Skeletal muscle cell (primary cell): ENCODE results near the gene SSH2.
A peak's percentile ranks its signal among the peaks of the same experiment; 100 is the strongest.
"Not testable (repeated sequence)": the region's sequence is repeated elsewhere in the genome, so short reads cannot be mapped to it uniquely, and the experiment has no call there.

Source experiments
- DNase-seq: peaks from one replicate; pipeline ENCODE4 v3.0.0-alpha.2; 2010; ENCODE audit warnings: low read depth
- H3K4me3 ChIP-seq: 2 replicates; pipeline ENCODE4 v1.5.1; 2011; ENCODE audit warnings: low read depth, mild to moderate bottlenecking, control low read depth, low read length, moderate library complexity

The SSH2 gene

DNA sequence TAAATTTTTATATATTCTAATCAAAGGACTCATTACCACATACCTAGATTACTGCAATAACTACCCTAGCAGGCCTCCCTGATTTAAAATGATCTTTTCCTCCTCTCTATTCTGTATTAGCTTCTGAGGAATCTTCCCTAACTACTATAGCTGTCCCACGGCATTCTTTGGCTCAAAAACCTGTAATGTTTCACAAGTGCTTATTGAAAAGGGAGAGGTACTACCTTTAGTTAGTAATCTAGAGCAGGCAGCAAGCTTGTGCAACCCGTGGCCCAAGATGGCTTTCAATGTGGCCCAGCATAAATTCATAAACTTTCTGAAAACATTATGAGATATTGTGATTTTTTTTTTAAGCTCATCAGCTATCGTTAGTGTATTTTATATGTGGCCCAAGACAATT lies 236.3 kb downstream of the SSH2 start:
- no peak overlapping the region for H3K4me3 ChIP-seq
- DNase-seq, result no peak

DNA sequence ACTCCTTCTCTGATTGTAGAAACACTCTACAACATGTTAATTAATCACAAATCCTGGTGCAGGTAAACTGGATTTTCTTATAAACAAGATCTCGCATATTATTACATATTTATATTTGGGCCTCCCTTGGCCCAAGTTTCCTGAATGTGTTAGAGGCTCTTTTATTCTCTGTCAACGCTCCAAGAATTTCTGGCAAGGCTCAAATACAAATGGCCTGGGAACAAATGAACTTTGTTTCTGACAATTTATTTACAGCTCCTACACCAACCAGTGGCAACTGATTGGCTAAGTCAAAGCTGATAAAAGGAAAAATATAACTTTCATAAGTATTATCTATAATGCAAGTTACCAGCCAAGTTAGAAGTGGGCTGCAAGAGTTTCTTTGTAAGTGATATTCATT lies 242.4 kb downstream of the SSH2 start:
- no peak for DNase-seq
- H3K4me3 ChIP-seq, result no peak overlapping the region

DNA sequence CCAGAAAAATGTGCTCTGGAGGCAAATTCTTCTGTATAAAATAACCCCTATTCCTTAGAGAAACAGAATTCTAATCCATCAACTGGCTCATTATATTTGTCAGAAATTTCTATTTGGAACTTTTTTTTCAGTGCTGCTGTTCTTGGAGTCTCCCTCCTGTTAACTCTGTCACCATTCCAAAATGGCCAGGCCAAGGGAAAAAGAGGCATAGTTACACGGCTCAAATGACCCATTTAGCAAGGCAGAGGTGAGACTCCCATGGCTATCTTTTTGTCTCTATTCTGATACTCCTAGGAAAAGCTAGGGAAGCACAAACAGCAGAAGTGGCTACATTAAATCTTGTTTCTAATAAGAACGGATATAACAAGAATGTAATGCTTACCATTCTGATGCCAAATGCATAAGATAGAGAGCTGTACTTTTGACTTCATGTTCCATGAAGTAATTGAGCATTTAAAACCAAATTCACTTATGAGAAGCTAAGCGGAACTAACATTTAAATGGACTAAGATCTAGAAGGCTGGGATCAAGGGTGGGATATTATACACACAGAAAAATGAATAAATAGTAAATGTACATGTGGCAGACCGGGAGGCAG lies 242.9 kb downstream of the SSH2 start:
- no peak for DNase-seq
- H3K4me3 ChIP-seq, result no peak overlapping the region

- no peak for DNase-seq
- no peak overlapping the region for H3K4me3 ChIP-seq
Observed at GRCh38 chr17:29683481-29683880, 246.5 kb downstream of the SSH2 start.

DNA sequence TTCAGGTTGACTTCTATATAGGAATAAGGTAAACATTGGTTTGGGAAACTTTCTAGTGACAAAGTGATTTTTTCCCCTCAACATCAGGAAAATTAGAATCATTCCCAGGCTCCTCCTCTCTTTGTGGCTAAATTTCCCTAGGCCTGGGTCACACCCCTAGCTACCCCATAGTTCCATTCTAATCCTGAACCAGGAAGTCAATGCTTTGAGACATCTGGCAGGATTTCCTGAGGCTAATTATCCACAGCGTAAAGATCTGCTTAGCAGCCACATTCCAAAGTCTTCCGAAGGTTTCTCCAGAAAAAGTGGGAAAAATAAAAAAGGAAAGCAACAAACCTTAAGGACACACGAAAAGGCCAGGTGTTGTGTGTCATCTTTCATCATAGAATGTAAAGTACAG lies 247.0 kb downstream of the SSH2 start:
- H3K4me3 ChIP-seq, result no peak overlapping the region
- DNase-seq, result no peak

DNA sequence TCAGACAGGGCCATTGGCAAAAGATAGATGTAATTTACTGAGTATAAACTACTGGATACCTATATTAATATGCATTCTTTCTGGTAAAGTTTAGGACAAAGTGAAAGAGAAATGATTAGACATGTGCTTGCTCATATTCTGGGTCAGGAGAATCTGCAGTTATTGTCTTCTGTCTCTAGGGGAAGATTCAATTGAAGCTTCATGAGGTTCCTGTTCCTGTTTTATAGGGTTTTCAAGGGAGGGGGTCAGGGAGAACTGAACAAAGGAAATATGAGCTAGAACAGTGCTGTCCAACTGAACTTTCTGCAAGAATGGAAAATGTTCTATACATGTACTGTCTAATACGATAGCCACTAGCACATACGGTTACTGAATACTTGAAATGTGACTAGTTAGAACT lies 248.0 kb downstream of the SSH2 start:
- no peak overlapping the region for H3K4me3 ChIP-seq
- no peak for DNase-seq

- no peak for DNase-seq
- no peak overlapping the region for H3K4me3 ChIP-seq
Observed at GRCh38 chr17:29677824-29678223, 252.2 kb downstream of the SSH2 start.

DNA sequence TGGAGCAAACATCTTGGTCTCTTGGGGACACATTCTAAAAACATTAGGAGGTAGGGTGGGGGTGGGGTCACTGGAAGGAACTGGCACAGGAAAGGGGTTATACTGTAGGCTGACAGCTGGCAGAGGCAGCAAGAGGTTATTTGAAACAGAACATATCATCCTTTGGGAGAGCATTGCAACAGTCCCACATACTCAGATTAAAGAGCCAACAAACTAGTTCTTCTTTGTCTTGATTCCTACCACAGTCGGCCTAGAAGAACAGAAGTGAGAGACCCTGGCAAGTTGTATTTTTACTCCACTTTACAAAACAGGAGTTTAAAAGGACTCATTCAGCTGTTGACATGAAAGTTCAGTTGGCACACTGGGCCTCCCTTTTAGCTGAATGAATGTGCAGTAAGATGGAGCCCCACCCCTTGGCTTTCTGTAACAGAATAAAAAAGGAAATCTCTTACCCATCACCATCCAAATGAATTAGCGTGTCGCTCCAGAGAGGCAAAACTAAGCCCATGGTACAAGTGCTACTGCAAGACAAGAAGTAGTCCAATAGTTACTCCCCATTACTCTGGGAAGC lies 252.7 kb downstream of the SSH2 start:
- H3K4me3 ChIP-seq, result no peak overlapping the region
- DNase-seq, result peak; percentile 95

DNA sequence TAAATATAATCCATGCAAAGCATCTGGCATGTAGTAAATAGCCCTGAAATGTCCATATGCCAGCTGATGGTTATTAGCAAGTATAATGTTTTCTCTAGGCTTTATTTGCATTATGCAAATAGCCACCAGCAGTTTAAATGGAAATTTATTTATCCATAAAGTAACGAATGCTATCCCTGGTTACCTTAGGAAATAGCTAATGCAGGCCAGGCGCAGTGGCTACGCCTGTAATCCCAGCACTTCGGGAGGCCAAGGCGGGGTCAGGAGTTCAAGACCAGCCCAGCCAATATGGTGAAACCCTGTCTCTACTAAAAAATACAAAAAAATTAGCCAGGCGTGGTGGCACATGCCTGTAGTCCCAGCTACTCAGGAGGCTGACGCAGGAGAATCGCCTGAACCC lies 254.1 kb downstream of the SSH2 start:
- not testable (repeated sequence) for DNase-seq, H3K4me3 ChIP-seq

GRCh38 chr17:29674281-29674680 lies 255.7 kb downstream of the SSH2 start:
- no peak overlapping the region for H3K4me3 ChIP-seq
- no peak for DNase-seq

DNA sequence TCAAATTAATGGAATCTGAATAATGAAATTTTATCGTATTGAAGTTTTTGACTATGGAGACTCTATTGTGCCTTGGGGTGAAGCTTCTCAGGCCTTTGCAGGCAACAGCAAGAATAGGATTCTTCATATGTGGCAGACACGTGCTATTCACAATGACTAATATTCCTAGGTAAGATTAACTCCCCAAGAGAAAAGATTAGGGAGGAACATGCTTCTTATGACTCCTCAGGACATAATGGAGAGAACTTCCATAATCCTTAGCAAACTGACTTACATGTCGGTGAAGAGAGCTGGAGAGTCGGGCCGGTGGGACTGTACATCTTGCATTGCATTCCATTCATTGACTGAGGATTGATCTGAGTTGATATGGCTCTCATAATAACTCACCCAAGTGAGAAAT lies 258.4 kb downstream of the SSH2 start:
- no peak overlapping the region for H3K4me3 ChIP-seq
- no peak for DNase-seq

DNA sequence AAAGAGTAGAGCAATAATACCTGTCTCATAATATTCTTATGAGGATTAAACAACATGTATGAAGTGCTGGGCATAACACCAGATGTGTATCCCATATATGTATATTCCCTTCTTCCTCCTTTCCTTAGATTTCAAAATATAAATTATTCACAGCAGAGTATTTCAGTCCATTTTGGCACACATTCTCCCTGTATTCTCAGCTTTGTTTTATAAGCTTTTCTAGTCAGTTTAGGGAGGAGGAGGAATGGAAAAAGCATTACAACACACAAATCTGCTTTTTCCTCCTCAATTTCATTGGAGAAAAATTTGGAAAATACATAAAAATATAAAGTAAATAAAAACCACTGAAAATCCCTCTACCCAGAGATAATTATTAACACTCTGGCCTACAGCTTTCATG lies 260.8 kb downstream of the SSH2 start:
- H3K4me3 ChIP-seq, result no peak overlapping the region
- DNase-seq, result no peak

GRCh38 chr17:29667969-29668368 lies 262.1 kb downstream of the SSH2 start:
- DNase-seq, result no peak
- H3K4me3 ChIP-seq, result no peak overlapping the region

DNA sequence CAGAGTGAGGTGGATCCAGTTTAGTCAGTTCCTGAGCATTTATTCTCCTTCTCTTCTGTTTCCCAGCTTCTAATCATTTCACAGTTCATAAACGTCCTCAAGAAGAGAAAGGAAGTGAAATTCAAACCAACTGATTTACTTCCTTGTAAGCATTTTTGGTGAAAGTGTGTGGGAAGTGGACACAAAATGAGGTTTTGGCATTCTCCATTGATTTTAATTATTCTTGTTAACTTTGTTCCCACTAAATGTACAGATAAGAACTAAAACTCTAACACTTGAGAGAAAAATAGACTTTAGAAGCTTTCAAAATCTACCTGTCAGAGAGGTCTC lies 264.6 kb downstream of the SSH2 start:
- H3K4me3 ChIP-seq, result no peak overlapping the region
- DNase-seq, result no peak

GRCh38 chr17:29664743-29665480 lies 265.1 kb downstream of the SSH2 start:
- no peak overlapping the region for H3K4me3 ChIP-seq
- peak; percentile 37 for DNase-seq

DNA sequence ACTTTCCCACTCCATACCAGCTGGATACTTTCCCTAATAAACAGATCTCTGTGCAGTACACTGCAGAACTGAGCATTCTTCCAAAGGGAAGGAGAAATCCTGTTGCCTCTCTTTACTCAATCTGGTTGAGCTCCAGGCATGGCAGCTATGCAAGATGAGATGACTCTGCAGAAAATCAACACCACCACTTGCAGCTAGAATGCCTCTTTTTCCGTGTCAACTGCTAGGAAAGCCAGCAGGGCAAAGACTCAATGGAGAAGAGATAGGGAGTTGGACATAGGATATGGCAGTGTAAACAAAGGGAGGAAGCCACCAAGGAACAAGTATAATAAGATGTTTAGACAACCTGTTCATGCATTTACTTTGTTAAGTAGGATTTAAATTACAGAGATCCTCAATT lies 266.9 kb downstream of the SSH2 start:
- H3K4me3 ChIP-seq, result no peak overlapping the region
- DNase-seq, result no peak

GRCh38 chr17:29661213-29661612 lies 268.8 kb downstream of the SSH2 start:
- no peak for DNase-seq
- no peak overlapping the region for H3K4me3 ChIP-seq

- no peak for DNase-seq
- no peak overlapping the region for H3K4me3 ChIP-seq
Observed at GRCh38 chr17:29659155-29659554, 270.9 kb downstream of the SSH2 start.

- DNase-seq, result no peak
- H3K4me3 ChIP-seq, result no peak overlapping the region
Observed at GRCh38 chr17:29655323-29655722, 274.7 kb downstream of the SSH2 start.

DNA sequence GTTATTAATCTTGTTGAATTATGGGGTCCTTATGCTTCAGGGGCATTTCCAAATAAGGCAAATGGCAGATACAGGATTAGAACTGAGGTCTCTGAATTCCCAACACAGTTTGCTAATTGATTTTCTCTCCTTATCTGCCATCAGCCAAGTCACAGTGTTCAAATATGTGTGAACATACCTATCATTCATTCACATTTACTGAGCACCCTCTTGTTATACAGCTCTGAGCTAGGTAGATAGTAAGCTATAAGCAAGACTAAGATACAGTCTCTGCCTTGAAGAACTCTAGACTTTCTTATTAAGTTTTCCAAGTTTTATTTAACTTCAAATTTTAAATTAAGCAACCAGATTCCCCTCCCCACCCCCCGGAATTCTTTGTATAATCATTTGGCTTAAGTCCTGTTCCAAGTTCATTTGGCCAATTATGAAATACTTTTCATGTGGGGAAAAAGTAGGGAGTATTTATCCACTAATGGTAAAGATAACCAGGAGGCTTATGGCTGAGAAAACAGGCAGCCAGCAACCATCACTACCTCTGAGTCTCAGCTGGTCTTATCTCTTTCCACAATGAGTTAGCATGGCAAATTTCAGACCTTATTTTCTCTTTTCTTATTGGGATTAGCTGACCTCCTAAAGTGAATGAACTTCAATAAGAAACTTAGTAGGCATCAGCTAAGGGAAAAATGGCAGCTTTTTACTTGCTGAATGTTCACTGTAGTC lies 275.9 kb downstream of the SSH2 start:
- H3K4me3 ChIP-seq, result no peak overlapping the region
- DNase-seq, result no peak

GRCh38 chr17:29652976-29653375 lies 277.1 kb downstream of the SSH2 start:
- no peak for DNase-seq
- no peak overlapping the region for H3K4me3 ChIP-seq
